Mucosa of descending colon (tissue), 3 donors: Measurements from ENCODE around the gene ABCA3. TPM values are rescaled to one million over a fixed set of nuclear protein-coding genes. Genes with fewer than 3 reads are reported as not detected.
"Not testable (repeated sequence)": the region's sequence is repeated elsewhere in the genome, so short reads cannot be mapped to it uniquely, and the experiment has no call there.

Experiments
- ATAC-seq: fragments of 200-7000 bp; cut with Tn5 transposase; one replicate; pipeline ENCODE4 v1.9.1; 2020; ENCODE audit warnings: mild to moderate bottlenecking, moderate library complexity
- DNase-seq, 3 donors: peaks; one replicate each; pipeline ENCODE4 v3.0.0-alpha.2; 2020
- H3K36me3 ChIP-seq: fragments of 200-600 bp; one replicate; pipeline ENCODE4 v1.8.0; 2021; ENCODE audit warnings: low read depth, mild to moderate bottlenecking
- H3K4me1 ChIP-seq: fragments of 200-600 bp; one replicate; pipeline ENCODE4 v1.8.0; 2021; ENCODE audit warnings: low read depth, mild to moderate bottlenecking
- H3K4me3 ChIP-seq: fragments of 200-600 bp; one replicate; pipeline ENCODE4 v1.8.0; 2021; ENCODE audit warnings: mild to moderate bottlenecking
- H3K9me3 ChIP-seq: fragments of 200-600 bp; one replicate; pipeline ENCODE4 v1.8.0; 2021; ENCODE audit warnings: mild to moderate bottlenecking
- intact Hi-C, 2 donors: fragments of 100-400 bp; cut with DNase I in 1 of 2; cut with micrococcal nuclease in 1 of 2; formaldehyde crosslinking; loops; one replicate each; pipeline versions ENCODE4 v1.11.0 to v1.11.1; 2022; cut with DNase I, micrococcal nuclease
- total RNA-seq, 3 donors: library from RNA; stranded (reverse); fragmentation: NEBNext Ultra II Directional in 2 of 3; extraction: Animal tissue kit (Norgen Biotek cat#: 25700) in 2 of 3; gene quantifications; one replicate each; pipeline versions ENCODE4 v1.2.1 to v1.2.4, GENCODE V29; 2021 to 2023
- TF ChIP-seq, protein P1 (sequence below): fragments of 200-600 bp; IDR thresholded peaks from one replicate; pipeline ENCODE4 v1.8.0; 2022; ENCODE audit warnings: antibody characterized with exemption, mild to moderate bottlenecking
- donor health status: DM: no; HTN: no; CAD: no; lungs with moderate emphysema.
- donor health status: DM: no; HTN: no; CAD: no.
- donor health status: DM: no; HTN: yes; CAD: no.

ABCA3 gene
- total RNA-seq, 3 donors from 2014 or later = 3.0 to 13.5 (median 3.4) TPM

DNA sequence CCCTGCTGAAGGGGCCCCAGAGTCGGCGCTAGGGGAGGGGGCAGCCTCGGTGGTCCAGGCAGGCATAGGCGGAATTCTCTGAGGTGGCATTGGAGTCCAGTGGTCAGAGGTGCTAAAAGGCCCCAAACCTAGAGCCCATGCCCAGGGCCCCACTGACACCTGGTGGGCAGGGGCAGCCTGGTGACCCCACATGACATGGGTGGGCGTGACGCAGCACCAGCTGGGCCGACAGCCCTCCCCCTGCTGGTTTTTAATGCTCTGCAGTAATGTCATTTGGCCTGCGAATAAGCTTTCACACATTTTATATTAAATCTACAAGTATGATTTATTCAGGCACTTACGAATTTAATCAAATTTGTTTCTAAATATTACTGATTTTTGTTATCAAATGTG is 70.5 kb downstream of the ABCA3 start:
- no peak for ATAC-seq
- peaks cover 17% of the 10 kb centered on the region for H3K4me1 ChIP-seq
- peak in 1 of 3 donors; percentile 46 for DNase-seq
- H3K36me3 ChIP-seq = no peaks in the 10 kb centered on the region
- H3K9me3 ChIP-seq = no peaks in the 10 kb centered on the region
- intact Hi-C loops = no loop called here
- TF ChIP-seq, protein P1, sequence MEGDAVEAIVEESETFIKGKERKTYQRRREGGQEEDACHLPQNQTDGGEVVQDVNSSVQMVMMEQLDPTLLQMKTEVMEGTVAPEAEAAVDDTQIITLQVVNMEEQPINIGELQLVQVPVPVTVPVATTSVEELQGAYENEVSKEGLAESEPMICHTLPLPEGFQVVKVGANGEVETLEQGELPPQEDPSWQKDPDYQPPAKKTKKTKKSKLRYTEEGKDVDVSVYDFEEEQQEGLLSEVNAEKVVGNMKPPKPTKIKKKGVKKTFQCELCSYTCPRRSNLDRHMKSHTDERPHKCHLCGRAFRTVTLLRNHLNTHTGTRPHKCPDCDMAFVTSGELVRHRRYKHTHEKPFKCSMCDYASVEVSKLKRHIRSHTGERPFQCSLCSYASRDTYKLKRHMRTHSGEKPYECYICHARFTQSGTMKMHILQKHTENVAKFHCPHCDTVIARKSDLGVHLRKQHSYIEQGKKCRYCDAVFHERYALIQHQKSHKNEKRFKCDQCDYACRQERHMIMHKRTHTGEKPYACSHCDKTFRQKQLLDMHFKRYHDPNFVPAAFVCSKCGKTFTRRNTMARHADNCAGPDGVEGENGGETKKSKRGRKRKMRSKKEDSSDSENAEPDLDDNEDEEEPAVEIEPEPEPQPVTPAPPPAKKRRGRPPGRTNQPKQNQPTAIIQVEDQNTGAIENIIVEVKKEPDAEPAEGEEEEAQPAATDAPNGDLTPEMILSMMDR = no peak
- no peak overlapping the region for H3K4me3 ChIP-seq

DNA sequence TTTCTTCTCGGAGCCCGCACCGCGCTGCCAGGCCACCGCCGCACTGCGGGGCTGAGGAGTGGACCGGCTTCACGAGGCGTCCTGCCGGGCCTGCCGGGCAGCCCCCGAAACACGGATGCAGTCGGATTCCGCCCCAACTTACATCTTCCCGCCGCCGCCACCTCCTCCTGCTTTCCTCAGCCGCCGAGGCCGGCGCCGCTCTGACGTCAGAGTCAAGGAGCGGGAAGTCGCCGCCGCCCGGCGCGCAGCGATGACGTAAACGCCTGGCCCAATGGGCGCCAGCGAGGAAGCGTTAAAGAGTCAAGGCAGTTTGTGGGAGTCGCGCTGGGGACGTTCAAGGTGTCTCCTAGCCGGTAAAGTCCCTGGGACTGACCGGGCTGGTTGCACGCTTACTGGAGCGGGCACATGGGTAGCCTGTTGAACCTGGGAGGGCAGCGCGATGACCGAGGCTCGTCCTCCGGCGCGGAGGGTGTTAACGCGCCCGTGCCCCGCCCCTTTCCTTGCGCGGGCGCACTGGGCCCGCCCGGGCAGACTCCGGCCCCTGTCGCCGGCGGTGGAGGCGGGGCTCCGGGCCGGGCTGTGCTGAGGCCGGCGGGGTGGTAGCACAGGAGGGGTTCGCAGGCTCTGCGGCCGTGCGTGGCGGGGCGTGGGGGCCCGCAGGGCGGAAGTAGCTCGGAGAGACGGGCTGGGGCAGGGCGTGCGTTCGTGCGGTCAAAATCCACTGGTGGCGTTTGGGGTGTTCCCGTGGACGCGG is 72.4 kb downstream of the ABCA3 start, which contains the start of gene RNPS1:
Gene RNPS1 (minus strand): TSS at position 214 of the 754 bp plus-strand sequence. CDS start 3,483 bp downstream, outside the sequence.
- TF ChIP-seq, protein P1 = no peak
- Histone ChIP-seq H3K36me3 (no peaks in the 10 kb centered on the region), H3K4me1 (peaks cover 17% of the 10 kb centered on the region), H3K4me3 (peak within 1 kb of the TSS; percentile 75), H3K9me3 (no peaks in the 10 kb centered on the region)
- intact Hi-C loops = no loop called here
- peak; percentile 95 for ATAC-seq
- DNase-seq = peak; percentile 98

DNA sequence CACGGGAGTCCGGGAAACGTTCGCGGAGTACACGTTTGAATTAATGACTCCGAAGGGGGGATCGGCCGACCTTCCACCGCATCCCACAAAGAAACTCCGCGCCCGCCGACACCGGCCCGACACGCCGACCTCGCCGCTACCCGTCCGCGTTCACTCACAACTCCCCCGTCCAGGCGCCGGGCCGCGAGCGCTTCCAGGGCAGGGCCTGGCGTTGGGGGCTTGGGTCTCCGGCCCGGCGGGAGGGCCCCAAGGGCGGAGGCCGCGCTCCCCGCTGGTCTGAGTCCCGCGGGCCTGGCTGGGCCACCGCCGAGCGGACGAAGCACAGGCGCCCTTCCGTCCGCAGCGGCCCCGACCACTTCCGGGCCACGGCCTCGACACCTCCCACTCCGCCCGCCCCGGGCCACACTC is 73.0 kb downstream of the ABCA3 start:
- Histone ChIP-seq H3K4me1 (peaks cover 17% of the 10 kb centered on the region), H3K4me3 (peak overlapping the region; percentile 75)
- ATAC-seq = peak; percentile 80
- intact Hi-C loops, H3K36me3 ChIP-seq, H3K9me3 ChIP-seq, DNase-seq: not testable (repeated sequence)

DNA sequence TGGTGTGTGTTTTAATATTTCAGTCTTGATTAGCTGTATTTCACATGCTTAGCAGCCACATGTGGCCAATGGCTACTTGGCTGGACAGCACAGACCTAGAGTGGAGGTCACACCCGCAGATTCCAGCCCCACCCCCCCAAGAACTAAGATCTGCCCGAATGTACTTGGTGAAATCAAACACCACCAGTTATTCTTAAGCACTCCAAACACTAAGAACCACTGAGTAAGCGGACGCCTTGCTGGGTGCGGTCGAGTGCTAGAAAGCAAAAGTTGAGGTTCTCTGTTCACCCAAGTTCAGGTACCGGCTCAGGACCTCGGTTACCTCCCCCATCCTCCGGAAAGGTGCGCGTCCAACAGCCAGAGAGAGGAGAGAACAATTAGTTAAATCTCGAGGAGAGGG is 73.6 kb downstream of the ABCA3 start:
- DNase-seq = peak in 1 of 3 donors; percentile 15
- H3K9me3 ChIP-seq, ATAC-seq, H3K4me3 ChIP-seq, intact Hi-C loops, H3K36me3 ChIP-seq: not testable (repeated sequence)
- peaks cover 17% of the 10 kb centered on the region for H3K4me1 ChIP-seq

DNA sequence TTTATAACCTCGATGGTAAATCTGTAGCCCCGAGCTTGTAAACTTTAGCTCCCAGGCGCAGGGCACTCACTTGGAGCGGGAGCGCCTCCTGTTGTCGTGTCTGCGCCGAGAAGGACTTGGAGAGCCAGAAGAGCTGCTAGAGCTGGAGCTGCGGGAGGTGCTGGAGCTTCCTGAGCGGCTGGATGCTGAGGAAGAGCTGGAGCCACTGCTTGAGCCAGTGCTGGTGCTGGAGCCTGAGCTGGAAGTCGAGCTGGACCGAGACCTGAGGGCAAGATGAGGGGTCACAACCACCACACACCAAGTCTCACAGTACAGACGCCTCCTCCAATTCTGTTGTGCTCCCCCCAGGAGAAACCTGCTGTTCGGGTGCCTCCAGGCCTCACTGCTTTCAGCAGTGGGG is 77.5 kb downstream of the ABCA3 start:
- peak in 2 of 3 donors; percentile 26 to 36 for DNase-seq
- intact Hi-C loops = not testable (repeated sequence)

DNA sequence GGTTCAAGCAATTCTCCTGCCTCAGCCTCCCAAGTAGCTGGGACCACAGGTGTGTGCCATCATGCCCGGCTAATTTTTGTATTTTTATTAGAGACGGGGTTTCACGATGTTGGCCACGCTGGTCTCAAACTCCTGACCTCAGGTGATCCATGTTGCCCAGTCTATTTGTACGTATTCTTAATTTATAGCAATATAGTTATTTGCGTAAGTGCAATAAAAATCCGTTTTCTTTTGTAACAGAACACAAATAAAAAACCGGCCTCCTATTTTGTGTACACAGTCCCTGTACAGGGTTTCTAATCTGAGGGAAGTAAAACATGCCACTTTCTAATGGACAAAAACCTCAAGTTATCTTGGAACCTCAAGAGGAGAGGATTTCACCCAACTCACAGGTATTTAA is 80.3 kb downstream of the ABCA3 start:
- no peaks in the 10 kb centered on the region for H3K9me3 ChIP-seq
- H3K36me3 ChIP-seq = peaks cover 37% of the 10 kb centered on the region
- H3K4me3 ChIP-seq = no peak overlapping the region
- intact Hi-C loops = no loop called here
- TF ChIP-seq, protein P1 = no peak
- H3K4me1 ChIP-seq = no peaks in the 10 kb centered on the region
- no peak for ATAC-seq
- DNase-seq = peak in 1 of 3 donors; percentile 4

More for the DNA sequence above, 77.5 kb downstream of the ABCA3 start:
- peaks cover 28% of the 10 kb centered on the region for H3K36me3 ChIP-seq
- ATAC-seq, H3K4me1 ChIP-seq, H3K4me3 ChIP-seq, H3K9me3 ChIP-seq: not testable (repeated sequence)

DNA sequence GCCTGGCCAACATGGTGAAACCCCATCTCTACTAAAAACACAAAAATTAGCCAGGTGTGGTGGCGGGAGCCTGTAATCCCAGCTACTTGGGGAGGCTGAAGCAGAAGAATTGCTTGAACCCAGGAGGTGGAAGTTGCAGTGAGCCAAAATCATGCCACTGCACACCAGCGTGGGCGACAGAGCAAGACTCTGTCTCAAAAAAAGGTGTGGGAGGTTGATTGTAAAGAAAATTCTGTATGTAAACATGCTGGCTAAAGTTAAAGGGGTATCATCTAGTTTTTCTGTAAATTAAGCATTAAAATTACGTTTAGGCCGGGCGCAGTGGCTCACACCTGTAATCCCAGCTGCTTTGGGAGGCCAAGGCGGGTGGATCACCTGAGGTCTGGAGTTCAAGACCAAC is 82.0 kb downstream of the ABCA3 start:
- ATAC-seq, H3K4me3 ChIP-seq, H3K9me3 ChIP-seq, H3K4me1 ChIP-seq, intact Hi-C loops, DNase-seq: not testable (repeated sequence)
- H3K36me3 ChIP-seq = peaks cover 37% of the 10 kb centered on the region
